NCI-H774 (cell line): ENCODE measurements around the gene PARS2.
A peak's percentile ranks its signal among the peaks of the same experiment; 100 is the strongest.

Experiments
- DNase-seq: peaks from one replicate; lab custom pipeline; 2025; lab: John Stamatoyannopoulos, UW

PARS2 gene

DNA sequence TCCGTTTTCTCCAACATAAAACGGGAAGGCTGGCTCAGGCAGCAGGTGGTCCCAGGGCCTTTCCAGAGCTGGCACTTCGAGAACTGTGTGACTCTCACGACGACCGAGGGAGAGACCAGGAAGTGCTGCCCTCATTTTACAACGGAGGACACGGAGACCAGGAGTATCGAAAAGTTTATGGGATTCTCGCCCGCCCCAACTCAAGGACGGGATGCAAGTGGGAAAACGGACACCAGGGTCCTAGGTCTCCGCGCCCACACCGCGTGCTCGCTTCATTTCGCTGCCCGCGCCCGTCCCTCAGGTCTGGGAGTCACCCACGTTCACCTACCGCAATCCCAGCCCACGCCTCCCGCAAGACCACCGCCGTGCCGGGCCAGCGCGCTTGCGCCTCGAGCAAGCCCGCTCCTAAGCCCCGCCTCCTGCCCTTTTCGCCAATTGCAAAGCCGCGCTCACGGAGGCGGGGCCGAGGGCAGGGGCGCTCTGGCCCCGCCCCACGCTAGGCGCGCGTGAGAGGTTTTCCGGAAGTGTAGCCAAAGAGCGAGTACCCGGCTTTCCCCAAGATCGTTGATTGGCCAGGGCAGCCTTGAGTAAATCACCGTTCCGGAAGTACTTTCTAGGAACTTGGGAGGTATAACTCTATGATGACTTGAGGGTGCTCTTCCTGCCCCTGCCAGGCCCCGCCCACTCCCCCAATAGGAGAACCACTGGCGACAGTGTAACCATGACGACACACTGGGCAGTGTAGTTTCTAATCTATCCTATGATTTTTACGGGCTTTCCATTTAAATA, at the start of gene PARS2:
PARS2 (minus strand) TSS at position 391 of the 789 bp plus-strand sequence. CDS start 5,362 bp downstream, outside the sequence.
- DNase-seq, result peak; percentile 100

DNA sequence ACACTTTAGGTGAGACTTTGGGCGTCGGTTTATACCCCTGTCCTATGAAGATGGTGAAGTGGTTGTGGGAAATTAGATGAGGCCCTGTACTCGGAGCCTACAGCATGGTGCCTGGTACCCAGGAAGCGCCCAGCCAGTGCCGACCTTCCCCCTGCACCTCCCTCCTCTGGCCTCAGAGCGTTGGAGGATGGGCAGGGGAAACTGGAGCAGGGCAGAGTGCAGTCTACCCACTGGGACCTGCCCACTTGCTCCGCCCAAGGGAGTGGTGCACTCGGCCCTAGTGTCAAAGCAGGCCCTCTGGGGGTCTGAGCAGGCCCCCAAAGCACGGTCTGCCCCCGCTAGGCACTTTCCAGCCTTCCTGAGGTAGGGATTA, 49.8 kb upstream of the PARS2 start:
- no peak for DNase-seq

GRCh38 chr1:54813485-54814125, 49.3 kb upstream of the PARS2 start:
- no peak for DNase-seq

- no peak for DNase-seq
Observed at GRCh38 chr1:54812801-54813484, 48.6 kb upstream of the PARS2 start.

- DNase-seq, result no peak
Observed at GRCh38 chr1:54811739-54812655, 47.7 kb upstream of the PARS2 start.

DNA sequence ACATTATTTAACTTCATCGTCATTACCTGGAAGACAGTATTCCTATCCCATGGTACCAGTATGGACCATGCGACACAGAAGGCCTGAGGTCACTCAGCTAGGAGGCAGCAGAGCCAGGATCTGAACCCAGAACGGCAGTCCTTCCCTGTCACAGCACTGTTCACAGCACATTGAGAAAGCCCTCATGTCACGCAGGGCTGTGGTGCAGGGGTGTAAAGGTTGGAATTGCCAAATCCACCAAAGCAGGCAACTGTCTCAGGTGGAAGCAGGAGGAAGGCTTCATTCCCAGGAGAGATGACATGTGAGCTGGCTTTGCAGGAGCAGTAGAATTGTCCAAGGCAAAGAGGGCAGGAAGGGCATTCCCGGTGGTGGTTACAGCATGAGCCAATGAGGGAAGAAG, 46.7 kb upstream of the PARS2 start:
- DNase-seq, result no peak

DNA sequence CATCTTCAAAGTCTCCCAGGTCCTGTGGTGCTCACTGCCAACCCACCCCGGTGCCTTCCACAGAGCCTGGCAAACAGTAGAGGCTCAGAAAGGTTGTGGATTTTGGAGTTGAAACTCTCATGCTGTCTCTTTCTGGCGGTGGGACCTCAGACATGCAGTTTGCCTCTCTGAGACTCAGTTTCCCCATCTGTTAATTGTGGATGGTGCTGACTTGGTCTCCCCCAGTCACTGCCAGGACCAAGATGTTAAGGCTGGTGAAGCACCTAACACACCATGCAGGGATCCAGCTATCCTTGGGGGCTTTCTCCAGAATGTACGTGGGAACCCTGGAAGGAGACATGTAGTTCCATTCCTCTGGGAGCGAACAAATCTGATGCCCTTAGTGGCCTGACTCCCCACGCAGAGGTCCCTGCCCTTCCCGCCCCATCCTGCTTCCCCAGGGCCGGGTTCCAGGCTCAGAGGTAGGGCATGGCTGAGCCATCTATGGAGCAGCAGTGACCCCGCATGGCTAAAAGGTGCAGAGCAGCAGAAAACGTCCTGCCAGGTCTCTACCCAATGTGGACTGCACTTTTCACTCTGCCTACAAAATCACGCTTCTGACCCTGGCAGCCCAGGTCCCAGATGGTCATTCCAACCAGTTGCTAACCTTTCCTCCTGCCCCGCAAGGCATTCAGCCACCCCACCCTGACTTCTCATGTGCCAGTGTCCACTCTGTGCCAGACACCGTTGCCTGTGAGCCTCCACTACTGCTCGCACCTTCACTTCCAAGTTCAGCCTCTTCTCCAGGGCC, 46.0 kb upstream of the PARS2 start:
- DNase-seq, result peak; percentile 57

GRCh38 chr1:54809496-54810074, 45.3 kb upstream of the PARS2 start:
- DNase-seq, result no peak

DNA sequence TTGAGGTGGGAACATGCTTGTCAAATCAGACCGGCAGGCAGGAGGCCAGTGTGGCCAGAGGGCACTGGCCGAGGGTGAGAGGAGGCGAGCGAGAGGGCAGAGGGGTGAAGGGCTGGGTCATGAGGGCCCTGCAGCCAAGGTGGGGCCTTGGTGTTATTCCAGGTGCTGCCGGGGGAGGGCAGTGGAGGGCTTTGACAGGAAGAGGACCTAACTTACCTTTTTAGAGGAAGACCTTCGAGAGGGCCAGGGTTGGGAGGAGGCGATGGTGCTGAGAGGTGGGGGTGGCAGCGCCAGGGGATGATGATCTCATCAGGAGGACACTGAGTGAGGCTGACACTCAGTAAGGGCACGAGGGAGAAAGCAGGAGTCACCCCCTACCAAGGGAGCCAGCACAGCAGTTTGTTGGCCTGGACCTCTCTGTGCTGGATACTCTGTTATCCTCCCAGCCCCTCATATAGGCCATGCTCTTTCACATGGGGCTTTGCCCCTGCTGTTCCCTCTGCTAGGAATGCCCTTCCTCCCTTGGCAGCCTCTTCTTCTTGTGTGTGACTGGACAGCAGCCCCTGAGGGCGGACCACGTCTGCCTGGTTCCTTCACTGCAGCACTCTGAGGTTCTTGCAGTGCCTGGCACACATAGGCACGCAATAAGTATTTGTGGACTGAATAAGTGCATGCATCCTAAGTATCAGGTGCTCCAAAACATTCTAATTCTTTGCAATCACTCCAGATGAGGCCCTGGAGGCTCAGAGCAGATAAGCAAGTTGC, 44.3 kb upstream of the PARS2 start:
- DNase-seq, result no peak

DNA sequence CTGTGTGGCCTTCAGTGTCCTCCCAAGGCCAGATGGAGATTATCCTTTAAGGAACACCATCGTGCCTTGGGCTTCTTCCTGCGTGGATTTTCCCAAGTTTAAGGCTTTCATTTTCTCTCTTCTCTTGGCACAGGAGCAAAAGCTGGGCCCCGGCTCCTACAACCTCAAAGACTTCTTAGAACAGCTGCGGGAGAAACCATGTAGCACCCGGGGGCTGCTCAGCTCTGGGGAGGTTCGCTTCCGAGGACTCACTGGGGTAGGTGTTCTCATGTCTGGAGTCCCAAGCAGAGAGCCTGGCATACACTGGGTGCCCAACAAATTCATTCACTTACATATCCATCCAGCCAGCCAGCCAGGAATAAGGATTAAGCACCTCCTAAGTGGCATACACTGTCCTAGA, 43.4 kb upstream of the PARS2 start:
- no peak for DNase-seq

GRCh38 chr1:54806931-54807611, 42.7 kb upstream of the PARS2 start:
- DNase-seq, result no peak

DNA sequence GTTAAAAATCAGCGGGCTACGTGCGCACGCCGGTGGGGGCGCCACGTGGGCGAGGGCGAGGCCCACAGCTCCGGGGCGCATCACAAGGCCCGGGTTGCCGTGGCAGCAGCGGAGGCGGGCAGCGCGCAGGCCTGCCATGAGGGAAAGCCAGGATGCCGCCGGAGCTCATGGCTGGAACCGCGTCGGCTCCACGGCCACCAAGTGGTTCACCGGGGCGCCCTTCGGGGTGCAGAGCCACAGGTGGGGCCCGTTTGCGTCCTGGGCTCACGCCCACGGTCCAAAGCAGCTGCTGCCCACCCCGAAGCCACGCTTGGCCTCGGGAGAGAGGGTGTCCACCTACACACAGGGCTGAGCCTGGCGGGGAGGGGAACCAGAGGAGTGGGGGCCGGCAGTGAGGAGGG, 41.7 kb upstream of the PARS2 start:
- no peak for DNase-seq

- no peak for DNase-seq
Observed at GRCh38 chr1:54805466-54805865, 41.1 kb upstream of the PARS2 start.

DNA sequence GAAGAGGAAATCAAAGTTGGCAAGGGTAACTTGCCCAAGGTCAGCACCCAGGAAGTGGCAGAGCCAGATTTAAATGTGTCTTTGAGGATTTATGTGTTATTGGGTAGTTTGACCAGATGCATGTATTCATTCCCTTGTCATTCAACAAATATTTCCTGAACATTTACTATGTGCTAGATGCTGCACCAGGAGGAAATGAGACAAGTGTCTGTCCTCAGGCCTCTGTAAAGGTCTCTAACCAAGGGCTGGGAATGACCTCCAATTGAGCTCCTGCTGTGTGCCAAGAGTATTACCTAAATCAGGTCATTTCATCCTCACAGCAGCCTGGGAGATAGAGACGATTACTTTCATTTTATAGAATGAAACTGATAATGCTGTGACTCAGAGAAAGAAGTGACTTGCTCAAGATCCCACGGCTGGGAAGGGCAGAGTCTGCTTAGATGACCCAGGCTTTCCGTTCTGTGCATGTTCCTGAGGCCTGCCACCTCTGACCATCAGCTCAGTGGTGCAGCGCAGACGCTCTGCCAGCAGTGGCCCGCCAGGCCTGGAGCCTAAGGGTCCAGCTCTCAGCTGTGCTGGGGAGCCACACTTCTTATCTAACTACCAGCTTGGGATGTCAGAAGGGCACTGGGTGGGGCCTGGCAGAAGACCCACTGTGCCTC, 40.3 kb upstream of the PARS2 start:
- DNase-seq, result no peak

GRCh38 chr1:54803761-54804470, 39.6 kb upstream of the PARS2 start:
- no peak for DNase-seq

DNA sequence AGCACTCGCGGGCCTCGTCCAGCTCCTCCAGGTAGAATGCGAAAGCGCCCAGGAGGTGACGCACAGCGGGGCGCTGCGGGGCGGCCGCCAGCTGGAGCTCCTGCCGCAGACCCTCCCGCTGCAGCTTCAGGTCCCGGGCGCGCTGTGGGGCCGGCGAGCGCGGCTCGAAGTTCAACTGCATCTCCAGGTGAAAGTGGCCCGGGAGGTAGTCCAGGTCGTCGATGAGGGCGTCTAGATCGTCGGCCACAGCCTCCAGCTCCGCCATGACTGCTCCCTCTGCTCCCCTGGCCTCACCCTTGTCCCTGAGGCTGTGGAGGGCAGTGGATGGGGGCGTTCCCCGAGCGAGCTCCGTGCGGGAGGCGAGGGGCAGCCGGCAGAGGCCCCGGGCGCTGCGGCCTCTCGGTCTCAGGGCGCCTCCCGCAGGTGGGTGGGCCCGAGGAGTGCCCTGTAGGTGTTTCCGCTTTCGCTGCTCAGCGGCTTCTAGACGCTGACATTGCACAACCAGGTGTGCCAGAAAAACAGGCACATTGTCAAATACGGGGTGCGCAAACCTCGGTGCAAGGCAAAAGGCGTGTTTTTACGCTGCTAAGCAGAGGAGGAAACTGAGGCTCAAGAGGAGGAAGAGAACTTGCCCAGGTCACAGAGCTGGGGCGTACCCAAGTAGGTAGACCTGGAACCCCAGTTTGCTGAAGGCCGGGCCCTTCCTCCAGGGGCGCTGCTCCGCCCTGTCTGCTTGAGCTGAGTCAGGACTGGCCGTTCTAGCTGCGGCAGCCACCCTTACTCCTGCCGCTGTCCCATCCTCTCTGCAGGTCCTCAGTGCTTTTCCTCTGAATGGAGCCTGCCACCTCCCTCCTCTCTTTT, 36.8 kb upstream of the PARS2 start, which contains the start of gene TTC22:
TTC22 (minus strand) TSS at position 425 of the 861 bp plus-strand sequence; CDS start at position 265, 160 bp downstream.
- peak; percentile 70 for DNase-seq
